Measurements from ENCODE around the gene DAZL. TPM values are rescaled to one million over a fixed set of nuclear protein-coding genes. Genes with fewer than 3 reads are reported as not detected.

DAZL gene
- total RNA-seq, 1 experiment from 2014 or later = not detected

- Histone ChIP-seq H3K36me3 (ENCODE audit: control insufficient read depth in 1 of 2, insufficient read depth in 2 of 2, low read length in 2 of 2) (no peaks in the 10 kb centered on the region), H3K4me3 (replicated peaks in 1 of 2; ENCODE audit: low read depth in 1 of 2, low read length in 2 of 2) (no peak overlapping the region), H3K9me3 (ENCODE audit: control insufficient read depth in 1 of 2, insufficient read depth in 1 of 2, low read depth in 1 of 2, low read length in 2 of 2) (no peaks in the 10 kb centered on the region), H3K27me3 (ENCODE audit: insufficient read depth, low read length) (no peaks in the 10 kb centered on the region), H3K79me2 (ENCODE audit: insufficient read depth, low read length) (no peaks in the 10 kb centered on the region), H3K4me1 (ENCODE audit: control insufficient read depth in 1 of 2, insufficient read depth in 2 of 2, low read length in 2 of 2) (no peaks in the 10 kb centered on the region), H2AFZ (ENCODE audit: low read depth, low read length, poor library complexity, severe bottlenecking) (no peak overlapping the region), H4K20me1 (ENCODE audit: insufficient read depth) (no peaks in the 10 kb centered on the region), H3K27ac (ENCODE audit: low read depth, low read length) (no peak overlapping the region), H3K9me2 (ENCODE audit: insufficient read depth) (no peaks in the 10 kb centered on the region), H3K9ac (ENCODE audit: low read length) (no peak overlapping the region), H3K4me2 (ENCODE audit: low read length) (no peak overlapping the region)
- ATAC-seq = no peak
- TF ChIP-seq SRF (IDR thresholded peaks at IDR 0.05; ENCODE audit: low read depth) (no peak), CTCF (IDR thresholded peaks at IDR 0.05 in 2 of 3, conservative IDR thresholded peaks at IDR 0.05 in 1 of 3; ENCODE audit: borderline replicate concordance in 1 of 3, insufficient read depth in 1 of 3, low read depth in 2 of 3, low read length in 2 of 3) (no peak), SIN3A (IDR thresholded peaks at IDR 0.05; ENCODE audit: low read depth) (no peak), REST (IDR thresholded peaks at IDR 0.05; ENCODE audit: low read depth) (no peak), POLR2AphosphoS5 (IDR thresholded peaks at IDR 0.05; ENCODE audit: low read depth, low read length) (no peak), EZH2 (IDR thresholded peaks at IDR 0.05) (no peak), ELF1 (IDR thresholded peaks at IDR 0.05; ENCODE audit: borderline replicate concordance, low read depth) (no peak), POLR2A (IDR thresholded peaks at IDR 0.05; ENCODE audit: borderline replicate concordance, extremely low read depth, insufficient read depth, insufficient read length) (no peak), JUND (IDR thresholded peaks at IDR 0.05) (no peak), CBX3 (IDR thresholded peaks at IDR 0.05; ENCODE audit: low read depth) (no peak), FOSL1 (IDR thresholded peaks at IDR 0.05; ENCODE audit: low read depth) (no peak), RAD21 (IDR thresholded peaks at IDR 0.05; ENCODE audit: low read depth) (no peak), ZFX (IDR thresholded peaks at IDR 0.05) (no peak), TCF7L2 (IDR thresholded peaks at IDR 0.05; ENCODE audit: borderline replicate concordance, extremely low read depth, insufficient read depth, insufficient read length) (no peak), ZNF274 (IDR thresholded peaks at IDR 0.05; ENCODE audit: low read depth, low read length) (no peak), SP1 (IDR thresholded peaks at IDR 0.05; ENCODE audit: low read depth) (no peak), EZH2phosphoT487 (IDR thresholded peaks at IDR 0.05; ENCODE audit: borderline replicate concordance) (no peak), YY1 (IDR thresholded peaks at IDR 0.05; ENCODE audit: extremely low read depth, insufficient replicate concordance, low read depth, low read length) (no peak)
- TF ChIP-seq, protein P1, sequence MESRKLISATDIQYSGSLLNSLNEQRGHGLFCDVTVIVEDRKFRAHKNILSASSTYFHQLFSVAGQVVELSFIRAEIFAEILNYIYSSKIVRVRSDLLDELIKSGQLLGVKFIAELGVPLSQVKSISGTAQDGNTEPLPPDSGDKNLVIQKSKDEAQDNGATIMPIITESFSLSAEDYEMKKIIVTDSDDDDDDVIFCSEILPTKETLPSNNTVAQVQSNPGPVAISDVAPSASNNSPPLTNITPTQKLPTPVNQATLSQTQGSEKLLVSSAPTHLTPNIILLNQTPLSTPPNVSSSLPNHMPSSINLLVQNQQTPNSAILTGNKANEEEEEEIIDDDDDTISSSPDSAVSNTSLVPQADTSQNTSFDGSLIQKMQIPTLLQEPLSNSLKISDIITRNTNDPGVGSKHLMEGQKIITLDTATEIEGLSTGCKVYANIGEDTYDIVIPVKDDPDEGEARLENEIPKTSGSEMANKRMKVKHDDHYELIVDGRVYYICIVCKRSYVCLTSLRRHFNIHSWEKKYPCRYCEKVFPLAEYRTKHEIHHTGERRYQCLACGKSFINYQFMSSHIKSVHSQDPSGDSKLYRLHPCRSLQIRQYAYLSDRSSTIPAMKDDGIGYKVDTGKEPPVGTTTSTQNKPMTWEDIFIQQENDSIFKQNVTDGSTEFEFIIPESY (IDR thresholded peaks at IDR 0.05; ENCODE audit: extremely low read depth, insufficient replicate concordance, low read length) = no peak
- POLR2A ChIA-PET = no interaction called here
- DNase-seq (ENCODE audit: low read depth, low spot score) = no peak
- BruUV-seq (replicated peaks) = no TSS peak
- CTCF ChIA-PET = no interaction called here
- RAD21 ChIA-PET (ENCODE audit: low non-redundant PET in 1 of 2, low total read pairs in 2 of 2, uncharacterized antibody in 2 of 2, unreplicated experiment in 2 of 2) = no interaction called here
- intact Hi-C loops (cut with micrococcal nuclease) = no loop called here
These were observed 42.4 kb upstream of the DAZL start for GRCh38 chr3:16647668-16648067.
